Stimulated activated CD8-positive, alpha-beta memory T cell treated with anti-CD3 and anti-CD28 coated beads, Interleukin-12 subunit alpha, Interleukin-12 subunit beta, amount 100 ng/mL, for 4 hours (primary cell): ENCODE data around the gene ILRUN.
"Not testable (repeated sequence)": the region's sequence is repeated elsewhere in the genome, so short reads cannot be mapped to it uniquely, and the experiment has no call there.

ENCODE experiments used
- DNase-seq: peaks from one replicate; pipeline ENCODE4 v3.0.0-alpha.2; 2020; ENCODE audit warnings: low read depth

ILRUN gene

GRCh38 chr6:34664256-34664971 lies 32.2 kb downstream of the ILRUN start:
- no peak for DNase-seq

- no peak for DNase-seq
These were observed 32.7 kb downstream of the ILRUN start for GRCh38 chr6:34663831-34664255.

- DNase-seq, result no peak
These were observed 33.2 kb downstream of the ILRUN start for GRCh38 chr6:34663371-34663770.

DNA sequence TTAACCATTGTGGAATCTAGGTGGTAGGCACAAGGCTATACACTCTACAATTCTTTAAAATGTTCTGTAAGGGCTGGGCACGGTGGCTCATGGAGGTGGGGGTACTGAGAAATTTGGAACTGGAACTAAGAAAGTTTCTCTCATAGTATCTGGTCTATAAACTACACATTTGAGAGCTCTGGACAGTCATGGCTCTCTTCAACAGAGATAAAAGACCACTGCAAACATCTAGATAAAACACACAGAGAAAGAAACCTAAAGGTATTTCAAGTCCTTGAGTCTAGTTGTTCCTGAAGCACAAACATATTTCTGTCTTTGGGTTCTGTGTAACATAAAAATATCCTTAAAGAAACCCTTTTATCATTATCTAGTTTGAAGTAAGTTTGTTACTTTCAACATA lies 35.2 kb downstream of the ILRUN start:
- no peak for DNase-seq

GRCh38 chr6:34658605-34659265 lies 37.8 kb downstream of the ILRUN start:
- DNase-seq, result no peak

DNA sequence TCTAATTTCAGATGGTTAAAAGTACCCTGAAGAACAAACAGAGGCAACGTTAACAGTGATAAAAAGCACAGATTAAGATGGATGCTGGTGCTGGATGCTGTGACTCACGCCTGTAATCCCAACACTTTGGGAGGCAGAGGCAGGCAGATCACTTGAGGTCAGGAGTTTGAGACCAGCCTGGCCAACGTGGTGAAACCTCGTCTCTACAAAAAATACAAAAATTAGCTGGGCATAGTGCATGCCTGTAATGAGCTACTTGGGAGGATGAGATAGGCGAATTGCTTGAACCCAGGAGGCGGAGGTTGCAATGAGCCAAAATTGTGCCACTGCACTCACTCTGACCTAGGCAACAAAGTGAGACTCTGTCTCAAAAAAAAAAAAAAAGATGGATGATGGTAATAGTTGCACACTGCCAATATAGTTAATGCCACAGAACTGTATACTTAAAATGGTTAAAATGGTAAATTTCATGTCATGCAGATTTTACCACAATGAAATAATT lies 38.5 kb downstream of the ILRUN start:
- DNase-seq, result not testable (repeated sequence)

- no peak for DNase-seq
These were observed 39.1 kb downstream of the ILRUN start for GRCh38 chr6:34657307-34657978.

DNA sequence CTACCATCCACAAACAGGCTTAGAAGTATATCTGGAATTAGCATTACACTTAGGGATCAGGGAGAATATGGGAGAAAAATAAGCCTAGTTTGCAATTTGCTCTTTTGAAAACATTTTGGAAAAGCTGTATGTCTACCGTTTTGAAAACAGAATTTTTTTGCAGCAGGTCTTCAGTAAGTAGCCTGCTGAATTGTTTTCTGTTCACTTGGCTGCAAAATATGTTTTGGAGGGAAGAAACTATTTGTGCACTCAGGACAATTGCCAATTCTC lies 39.6 kb downstream of the ILRUN start:
- DNase-seq, result no peak

GRCh38 chr6:34656378-34657036 lies 40.1 kb downstream of the ILRUN start:
- no peak for DNase-seq

- DNase-seq, result not testable (repeated sequence)
These were observed 40.6 kb downstream of the ILRUN start for GRCh38 chr6:34655876-34656377.

DNA sequence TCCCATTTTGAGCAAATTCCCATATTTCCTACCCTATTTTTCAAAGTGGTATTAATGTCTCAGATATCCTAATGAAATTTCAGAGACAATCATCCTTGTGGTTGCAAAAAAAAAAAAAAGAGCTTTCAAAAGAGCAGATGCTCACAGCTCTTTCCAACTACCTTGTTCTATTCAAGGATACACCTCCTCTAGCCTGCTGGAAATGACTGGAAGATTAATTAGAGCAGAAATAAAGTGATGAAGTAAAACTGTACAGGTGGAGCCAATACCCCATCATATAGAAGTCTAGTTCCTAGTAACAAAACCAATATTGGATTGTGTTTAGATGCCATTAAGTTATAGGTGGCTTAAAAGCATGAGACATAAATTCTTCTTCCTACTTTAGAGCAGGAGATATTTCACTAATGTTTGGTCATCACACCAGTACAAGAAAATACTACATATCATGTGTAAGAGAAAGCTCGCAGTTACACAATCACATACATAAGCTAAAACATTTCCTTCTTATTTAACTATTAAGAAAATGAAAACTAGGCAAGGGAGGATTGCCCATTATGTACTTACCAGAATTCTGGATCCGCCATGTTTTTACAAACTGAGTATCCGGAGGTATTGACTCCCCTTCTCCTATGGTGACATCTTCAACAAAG lies 42.4 kb downstream of the ILRUN start:
- no peak for DNase-seq

DNA sequence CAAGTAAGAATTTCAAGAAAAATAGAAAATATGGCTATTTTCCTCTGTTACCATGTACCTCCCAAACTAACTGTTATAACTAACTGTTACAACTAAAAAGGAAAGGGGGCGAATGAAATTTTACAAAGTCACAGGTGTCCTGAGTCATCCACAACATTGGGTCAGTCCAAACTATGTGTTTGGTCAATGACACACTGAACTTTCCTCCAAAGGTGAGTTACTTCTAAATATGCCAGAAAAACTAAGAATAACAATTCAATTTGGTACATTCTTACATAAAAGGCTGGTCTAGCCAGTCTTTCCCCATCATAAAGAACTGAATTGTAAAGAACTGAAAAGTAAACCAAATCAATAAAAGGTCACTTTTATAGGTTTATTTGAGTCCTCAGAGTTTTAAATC lies 44.3 kb downstream of the ILRUN start:
- no peak for DNase-seq

- no peak for DNase-seq
These were observed 45.7 kb downstream of the ILRUN start for GRCh38 chr6:34650823-34651222.

DNA sequence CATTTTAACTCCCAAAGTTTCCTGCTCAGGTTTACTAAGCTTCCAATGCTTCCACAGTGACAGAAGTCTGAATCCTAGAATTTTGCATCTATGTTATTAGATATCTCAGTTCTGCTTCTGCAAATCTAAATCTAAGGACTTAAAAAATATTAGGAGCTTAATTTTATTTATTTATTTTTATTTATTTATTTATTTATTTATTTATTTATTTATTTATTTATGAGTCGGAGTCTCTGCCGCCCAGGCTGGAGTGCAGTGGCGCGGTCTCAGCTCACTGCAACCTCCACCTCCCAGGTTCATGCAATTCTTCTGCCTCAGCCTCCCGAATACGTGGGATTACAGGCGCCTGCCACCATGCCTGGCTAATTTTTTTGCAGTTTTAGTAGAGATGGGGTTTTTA lies 46.3 kb downstream of the ILRUN start:
- DNase-seq, result not testable (repeated sequence)

DNA sequence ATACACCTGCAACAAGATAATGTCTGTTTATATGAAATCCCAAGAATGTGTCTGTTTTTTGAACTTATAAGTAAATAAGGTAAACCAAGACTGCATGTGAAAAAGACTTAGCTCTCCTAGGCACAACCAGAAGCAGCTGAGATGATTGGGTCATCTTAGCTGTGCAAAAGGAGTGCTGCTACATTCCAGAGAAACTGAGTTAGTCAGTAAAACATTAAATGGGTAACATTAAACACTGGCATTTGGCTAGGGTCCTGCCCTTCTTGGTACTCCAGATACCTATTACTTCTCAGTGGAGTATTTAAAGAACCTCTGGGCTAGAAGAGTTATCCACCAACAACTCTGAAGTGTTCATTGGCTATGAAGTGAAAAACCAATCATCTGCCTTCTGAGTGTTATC lies 47.8 kb downstream of the ILRUN start:
- DNase-seq, result no peak
